ENCODE data around the gene GPC6.

The GPC6 gene

GRCh38 chr13:94232956-94233355 lies 1006.3 kb downstream of the GPC6 start:
- no peak for DNase-seq

- DNase-seq, result peak; percentile 61
Observed at GRCh38 chr13:94233401-94233800, 1006.8 kb downstream of the GPC6 start.

- DNase-seq, result no peak
Observed at GRCh38 chr13:94233837-94234236, 1007.2 kb downstream of the GPC6 start.

- DNase-seq, result no peak
Observed at GRCh38 chr13:94234738-94235137, 1008.1 kb downstream of the GPC6 start.

GRCh38 chr13:94236132-94236531 lies 1009.5 kb downstream of the GPC6 start:
- no peak for DNase-seq

GRCh38 chr13:94236872-94237271 lies 1010.3 kb downstream of the GPC6 start:
- DNase-seq, result no peak

GRCh38 chr13:94239135-94239534 lies 1012.5 kb downstream of the GPC6 start:
- no peak for DNase-seq

- no peak for DNase-seq
Observed at GRCh38 chr13:94242554-94242953, 1015.9 kb downstream of the GPC6 start.

GRCh38 chr13:94243551-94243950 lies 1016.9 kb downstream of the GPC6 start:
- DNase-seq, result no peak

- DNase-seq, result no peak
Observed at GRCh38 chr13:94246495-94246894, 1019.9 kb downstream of the GPC6 start.

- DNase-seq, result no peak
Observed at GRCh38 chr13:94247890-94248289, 1021.3 kb downstream of the GPC6 start.

- DNase-seq, result no peak
Observed at GRCh38 chr13:94248454-94249228, 1022.0 kb downstream of the GPC6 start.

- DNase-seq, result no peak
Observed at GRCh38 chr13:94249512-94249911, 1022.9 kb downstream of the GPC6 start.

GRCh38 chr13:94251831-94252608 lies 1025.4 kb downstream of the GPC6 start:
- DNase-seq, result no peak

- no peak for DNase-seq
Observed at GRCh38 chr13:94254737-94255136, 1028.1 kb downstream of the GPC6 start.

- DNase-seq, result no peak
Observed at GRCh38 chr13:94256721-94257120, 1030.1 kb downstream of the GPC6 start.

GRCh38 chr13:94259984-94260383 lies 1033.4 kb downstream of the GPC6 start:
- no peak for DNase-seq

GRCh38 chr13:94261163-94261562 lies 1034.6 kb downstream of the GPC6 start:
- no peak for DNase-seq

GRCh38 chr13:94263038-94263437 lies 1036.4 kb downstream of the GPC6 start:
- DNase-seq, result no peak

GRCh38 chr13:94267581-94268366 lies 1041.2 kb downstream of the GPC6 start:
- no peak for DNase-seq

- no peak for DNase-seq
Observed at GRCh38 chr13:94268661-94269060, 1042.1 kb downstream of the GPC6 start.

- DNase-seq, result no peak
Observed at GRCh38 chr13:94269557-94269956, 1043.0 kb downstream of the GPC6 start.

GRCh38 chr13:94270556-94270955 lies 1043.9 kb downstream of the GPC6 start:
- DNase-seq, result no peak

GRCh38 chr13:94272038-94272437 lies 1045.4 kb downstream of the GPC6 start:
- no peak for DNase-seq

All from amniotic stem cell (primary cell).